ENCODE data around the gene TPBGL. TPM values are rescaled to one million over a fixed set of nuclear protein-coding genes. Genes with fewer than 3 reads are reported as not detected.
A peak's percentile ranks its signal among the peaks of the same experiment; 100 is the strongest.

The TPBGL gene
- total and polyA plus RNA-seq, 2 experiments from 2014 or later = 0.08 to 0.21 TPM

DNA sequence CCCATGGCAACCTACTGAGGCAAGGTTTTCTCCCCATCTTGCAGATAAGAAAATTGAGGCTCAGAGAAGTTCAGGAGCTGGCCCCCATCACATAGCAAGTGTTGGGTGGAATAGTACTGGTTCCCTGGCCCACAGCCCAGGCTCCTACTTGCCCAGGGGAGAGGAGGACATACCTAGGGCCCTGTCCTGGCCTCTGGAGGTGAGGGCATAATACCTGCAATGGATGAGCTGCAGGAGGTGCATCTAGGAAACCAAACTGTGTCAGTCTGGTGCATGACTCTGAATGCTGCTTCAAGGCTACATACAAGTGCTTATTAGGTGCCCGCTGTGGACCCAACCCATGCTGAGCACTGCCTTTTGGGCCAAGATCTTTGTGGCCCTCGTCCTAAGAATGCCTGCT is 40.0 kb upstream of the TPBGL start:
- no peaks in the 10 kb centered on the region for H3K27me3 ChIP-seq (ENCODE audit: insufficient read depth)
- H3K36me3 ChIP-seq (ENCODE audit: insufficient read depth) = no peaks in the 10 kb centered on the region
- H4K20me1 ChIP-seq (replicated peaks; ENCODE audit: insufficient read depth) = no peaks in the 10 kb centered on the region
- DNase-seq (ENCODE audit: low spot score) (no peak), ATAC-seq (no peak)
- H3K4me1 Mint-ChIP-seq = peaks cover 12% of the 10 kb centered on the region
- TF ChIP-seq CREB1 (CRISPR knock-in tag; IDR thresholded peaks at IDR 0.05; ENCODE audit: low read depth) (no peak), ZNF114 (CRISPR knock-in tag; IDR thresholded peaks at IDR 0.05) (no peak), EZH2phosphoT487 (IDR thresholded peaks at IDR 0.05; ENCODE audit: unreplicated experiment) (no peak), ZNF331 (CRISPR knock-in tag; IDR thresholded peaks at IDR 0.05; ENCODE audit: low read depth) (no peak), POLR2AphosphoS5 (IDR thresholded peaks at IDR 0.05; ENCODE audit: low read depth) (no peak), JUNB (IDR thresholded peaks at IDR 0.05; ENCODE audit: unreplicated experiment) (no peak)
- TF ChIP-seq, protein P1, sequence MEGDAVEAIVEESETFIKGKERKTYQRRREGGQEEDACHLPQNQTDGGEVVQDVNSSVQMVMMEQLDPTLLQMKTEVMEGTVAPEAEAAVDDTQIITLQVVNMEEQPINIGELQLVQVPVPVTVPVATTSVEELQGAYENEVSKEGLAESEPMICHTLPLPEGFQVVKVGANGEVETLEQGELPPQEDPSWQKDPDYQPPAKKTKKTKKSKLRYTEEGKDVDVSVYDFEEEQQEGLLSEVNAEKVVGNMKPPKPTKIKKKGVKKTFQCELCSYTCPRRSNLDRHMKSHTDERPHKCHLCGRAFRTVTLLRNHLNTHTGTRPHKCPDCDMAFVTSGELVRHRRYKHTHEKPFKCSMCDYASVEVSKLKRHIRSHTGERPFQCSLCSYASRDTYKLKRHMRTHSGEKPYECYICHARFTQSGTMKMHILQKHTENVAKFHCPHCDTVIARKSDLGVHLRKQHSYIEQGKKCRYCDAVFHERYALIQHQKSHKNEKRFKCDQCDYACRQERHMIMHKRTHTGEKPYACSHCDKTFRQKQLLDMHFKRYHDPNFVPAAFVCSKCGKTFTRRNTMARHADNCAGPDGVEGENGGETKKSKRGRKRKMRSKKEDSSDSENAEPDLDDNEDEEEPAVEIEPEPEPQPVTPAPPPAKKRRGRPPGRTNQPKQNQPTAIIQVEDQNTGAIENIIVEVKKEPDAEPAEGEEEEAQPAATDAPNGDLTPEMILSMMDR (conservative IDR thresholded peaks at IDR 0.05; ENCODE audit: low read depth in 2 of 2) = no peak
- TF ChIP-seq, protein P2, sequence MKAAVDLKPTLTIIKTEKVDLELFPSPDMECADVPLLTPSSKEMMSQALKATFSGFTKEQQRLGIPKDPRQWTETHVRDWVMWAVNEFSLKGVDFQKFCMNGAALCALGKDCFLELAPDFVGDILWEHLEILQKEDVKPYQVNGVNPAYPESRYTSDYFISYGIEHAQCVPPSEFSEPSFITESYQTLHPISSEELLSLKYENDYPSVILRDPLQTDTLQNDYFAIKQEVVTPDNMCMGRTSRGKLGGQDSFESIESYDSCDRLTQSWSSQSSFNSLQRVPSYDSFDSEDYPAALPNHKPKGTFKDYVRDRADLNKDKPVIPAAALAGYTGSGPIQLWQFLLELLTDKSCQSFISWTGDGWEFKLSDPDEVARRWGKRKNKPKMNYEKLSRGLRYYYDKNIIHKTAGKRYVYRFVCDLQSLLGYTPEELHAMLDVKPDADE (IDR thresholded peaks at IDR 0.05) = no peak
- no peaks in the 10 kb centered on the region for H3K9me2 ChIP-seq (ENCODE audit: insufficient read depth)
- no peak overlapping the region for H3K27ac ChIP-seq (ENCODE audit: low read depth)
- no peaks in the 10 kb centered on the region for H3K36me3 Mint-ChIP-seq (ENCODE audit: low read depth)
- no peak overlapping the region for H3K27ac Mint-ChIP-seq
- H3K27me3 Mint-ChIP-seq (ENCODE audit: insufficient read depth, low read depth, poor library complexity) = peaks cover 15% of the 10 kb centered on the region
- H3K4me3 Mint-ChIP-seq = no peak overlapping the region
- no peak overlapping the region for H2AFZ ChIP-seq
- H3K4me1 ChIP-seq (ENCODE audit: insufficient read depth) = peaks cover 7% of the 10 kb centered on the region
- H3K4me3 ChIP-seq = no peak overlapping the region
- H3K9me3 Mint-ChIP-seq = no peaks in the 10 kb centered on the region
- H3F3A ChIP-seq (replicated peaks; ENCODE audit: low read depth) = no peaks in the 10 kb centered on the region
- no peak overlapping the region for H3K4me2 ChIP-seq
- H3K79me2 ChIP-seq (replicated peaks; ENCODE audit: insufficient read depth) = no peaks in the 10 kb centered on the region

DNA sequence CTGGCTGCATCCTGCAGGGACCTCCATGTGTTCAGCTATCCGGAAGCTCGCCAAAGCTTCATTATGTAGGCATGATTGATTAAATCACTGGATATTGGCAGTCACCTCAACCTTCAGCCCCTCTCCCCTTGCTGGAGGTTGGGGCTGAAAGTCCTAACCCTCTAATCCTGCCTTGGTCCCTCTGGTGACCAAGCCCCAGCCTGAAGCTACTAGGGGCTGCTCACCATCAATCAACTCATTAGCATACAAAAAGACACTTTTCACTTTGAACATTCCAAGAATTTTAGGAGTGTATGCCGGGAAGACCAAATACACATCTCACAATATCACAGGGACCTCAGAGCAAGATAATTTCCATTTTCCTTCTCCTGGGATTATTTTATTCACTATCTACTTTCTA is 38.8 kb upstream of the TPBGL start:
- H4K20me1 ChIP-seq (replicated peaks; ENCODE audit: insufficient read depth) = no peaks in the 10 kb centered on the region
- H3K4me3 ChIP-seq = no peak overlapping the region; the same call in 1 of the 2 replicates
- H3K9me2 ChIP-seq (ENCODE audit: insufficient read depth) = no peaks in the 10 kb centered on the region
- no peaks in the 10 kb centered on the region for H3K36me3 Mint-ChIP-seq (ENCODE audit: low read depth)
- H3K4me2 ChIP-seq = peak overlapping the region; percentile 6
- H3K4me3 Mint-ChIP-seq = no peak overlapping the region
- no peaks in the 10 kb centered on the region for H3K79me2 ChIP-seq (replicated peaks; ENCODE audit: insufficient read depth)
- no peaks in the 10 kb centered on the region for H3F3A ChIP-seq (replicated peaks; ENCODE audit: low read depth)
- no peaks in the 10 kb centered on the region for H3K27me3 ChIP-seq (ENCODE audit: insufficient read depth)
- no peak for TF ChIP-seq CREB1 (CRISPR knock-in tag; IDR thresholded peaks at IDR 0.05; ENCODE audit: low read depth)
- TF ChIP-seq, protein P3, sequence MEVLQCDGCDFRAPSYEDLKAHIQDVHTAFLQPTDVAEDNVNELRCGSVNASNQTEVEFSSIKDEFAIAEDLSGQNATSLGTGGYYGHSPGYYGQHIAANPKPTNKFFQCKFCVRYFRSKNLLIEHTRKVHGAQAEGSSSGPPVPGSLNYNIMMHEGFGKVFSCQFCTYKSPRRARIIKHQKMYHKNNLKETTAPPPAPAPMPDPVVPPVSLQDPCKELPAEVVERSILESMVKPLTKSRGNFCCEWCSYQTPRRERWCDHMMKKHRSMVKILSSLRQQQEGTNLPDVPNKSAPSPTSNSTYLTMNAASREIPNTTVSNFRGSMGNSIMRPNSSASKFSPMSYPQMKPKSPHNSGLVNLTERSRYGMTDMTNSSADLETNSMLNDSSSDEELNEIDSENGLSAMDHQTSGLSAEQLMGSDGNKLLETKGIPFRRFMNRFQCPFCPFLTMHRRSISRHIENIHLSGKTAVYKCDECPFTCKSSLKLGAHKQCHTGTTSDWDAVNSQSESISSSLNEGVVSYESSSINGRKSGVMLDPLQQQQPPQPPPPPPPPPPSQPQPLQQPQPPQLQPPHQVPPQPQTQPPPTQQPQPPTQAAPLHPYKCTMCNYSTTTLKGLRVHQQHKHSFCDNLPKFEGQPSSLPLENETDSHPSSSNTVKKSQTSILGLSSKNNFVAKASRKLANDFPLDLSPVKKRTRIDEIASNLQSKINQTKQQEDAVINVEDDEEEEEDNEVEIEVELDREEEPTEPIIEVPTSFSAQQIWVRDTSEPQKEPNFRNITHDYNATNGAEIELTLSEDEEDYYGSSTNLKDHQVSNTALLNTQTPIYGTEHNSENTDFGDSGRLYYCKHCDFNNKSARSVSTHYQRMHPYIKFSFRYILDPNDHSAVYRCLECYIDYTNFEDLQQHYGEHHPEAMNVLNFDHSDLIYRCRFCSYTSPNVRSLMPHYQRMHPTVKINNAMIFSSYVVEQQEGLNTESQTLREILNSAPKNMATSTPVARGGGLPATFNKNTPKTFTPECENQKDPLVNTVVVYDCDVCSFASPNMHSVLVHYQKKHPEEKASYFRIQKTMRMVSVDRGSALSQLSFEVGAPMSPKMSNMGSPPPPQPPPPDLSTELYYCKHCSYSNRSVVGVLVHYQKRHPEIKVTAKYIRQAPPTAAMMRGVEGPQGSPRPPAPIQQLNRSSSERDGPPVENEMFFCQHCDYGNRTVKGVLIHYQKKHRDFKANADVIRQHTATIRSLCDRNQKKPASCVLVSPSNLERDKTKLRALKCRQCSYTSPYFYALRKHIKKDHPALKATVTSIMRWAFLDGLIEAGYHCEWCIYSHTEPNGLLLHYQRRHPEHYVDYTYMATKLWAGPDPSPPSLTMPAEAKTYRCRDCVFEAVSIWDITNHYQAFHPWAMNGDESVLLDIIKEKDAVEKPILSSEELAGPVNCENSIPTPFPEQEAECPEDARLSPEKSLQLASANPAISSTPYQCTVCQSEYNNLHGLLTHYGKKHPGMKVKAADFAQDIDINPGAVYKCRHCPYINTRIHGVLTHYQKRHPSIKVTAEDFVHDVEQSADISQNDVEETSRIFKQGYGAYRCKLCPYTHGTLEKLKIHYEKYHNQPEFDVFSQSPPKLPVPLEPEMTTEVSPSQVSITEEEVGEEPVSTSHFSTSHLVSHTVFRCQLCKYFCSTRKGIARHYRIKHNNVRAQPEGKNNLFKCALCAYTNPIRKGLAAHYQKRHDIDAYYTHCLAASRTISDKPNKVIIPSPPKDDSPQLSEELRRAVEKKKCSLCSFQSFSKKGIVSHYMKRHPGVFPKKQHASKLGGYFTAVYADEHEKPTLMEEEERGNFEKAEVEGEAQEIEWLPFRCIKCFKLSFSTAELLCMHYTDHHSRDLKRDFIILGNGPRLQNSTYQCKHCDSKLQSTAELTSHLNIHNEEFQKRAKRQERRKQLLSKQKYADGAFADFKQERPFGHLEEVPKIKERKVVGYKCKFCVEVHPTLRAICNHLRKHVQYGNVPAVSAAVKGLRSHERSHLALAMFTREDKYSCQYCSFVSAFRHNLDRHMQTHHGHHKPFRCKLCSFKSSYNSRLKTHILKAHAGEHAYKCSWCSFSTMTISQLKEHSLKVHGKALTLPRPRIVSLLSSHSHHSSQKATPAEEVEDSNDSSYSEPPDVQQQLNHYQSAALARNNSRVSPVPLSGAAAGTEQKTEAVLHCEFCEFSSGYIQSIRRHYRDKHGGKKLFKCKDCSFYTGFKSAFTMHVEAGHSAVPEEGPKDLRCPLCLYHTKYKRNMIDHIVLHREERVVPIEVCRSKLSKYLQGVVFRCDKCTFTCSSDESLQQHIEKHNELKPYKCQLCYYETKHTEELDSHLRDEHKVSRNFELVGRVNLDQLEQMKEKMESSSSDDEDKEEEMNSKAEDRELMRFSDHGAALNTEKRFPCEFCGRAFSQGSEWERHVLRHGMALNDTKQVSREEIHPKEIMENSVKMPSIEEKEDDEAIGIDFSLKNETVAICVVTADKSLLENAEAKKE (CRISPR knock-in tag; IDR thresholded peaks at IDR 0.05) = peak; percentile 79; the same call in 1 of the 2 replicates
- H3K4me1 Mint-ChIP-seq = peaks cover 12% of the 10 kb centered on the region
- no peaks in the 10 kb centered on the region for H3K36me3 ChIP-seq (ENCODE audit: insufficient read depth)
- no peak for ATAC-seq
- H3K9me3 Mint-ChIP-seq = no peaks in the 10 kb centered on the region
- DNase-seq (ENCODE audit: low spot score) = peak; percentile 38
- no peak overlapping the region for H2AFZ ChIP-seq
- H3K27me3 Mint-ChIP-seq (ENCODE audit: insufficient read depth, low read depth, poor library complexity) = peaks cover 15% of the 10 kb centered on the region
- no peak overlapping the region for H3K27ac ChIP-seq (ENCODE audit: low read depth)
- peaks cover 7% of the 10 kb centered on the region for H3K4me1 ChIP-seq (ENCODE audit: insufficient read depth)
- no peak overlapping the region for H3K27ac Mint-ChIP-seq
